Liver (tissue), 9 donors: ENCODE data around the gene NUTM1. TPM values are rescaled to one million over a fixed set of nuclear protein-coding genes. Genes with fewer than 3 reads are reported as not detected.

Experiments used
- DNase-seq: peaks from one replicate; pipeline ENCODE4 v3.0.0-alpha.2; 2017; ENCODE audit warnings: low spot score
- H3K27ac ChIP-seq, 2 donors: one replicate each; pipeline ENCODE4 v1.7.0; 2013; ENCODE audit warnings: inconsistent platforms in 2 of 2, low read length in 2 of 2, control low read depth in 1 of 2, low read depth in 1 of 2, mild to moderate bottlenecking in 1 of 2
- H3K27me3 ChIP-seq, 4 donors: one replicate each; pipeline versions ENCODE4 v1.6.1 to v1.7.0; 2013; ENCODE audit warnings: low read length in 3 of 4, inconsistent platforms in 1 of 4, mild to moderate bottlenecking in 1 of 4, moderate library complexity in 1 of 4; ENCODE audit not compliant: control insufficient read depth in 4 of 4, insufficient read depth in 4 of 4
- H3K36me3 ChIP-seq, 4 donors: one replicate each; pipeline versions ENCODE4 v1.6.1 to v1.7.0; 2013; ENCODE audit warnings: low read length in 3 of 4, mild to moderate bottlenecking in 3 of 4, low read depth in 1 of 4, moderate library complexity in 1 of 4; ENCODE audit not compliant: control insufficient read depth in 4 of 4, insufficient read depth in 3 of 4
- H3K4me1 ChIP-seq, 4 donors: one replicate each; pipeline versions ENCODE4 v1.6.1 to v1.7.0; 2013; ENCODE audit warnings: low read length in 3 of 4, mild to moderate bottlenecking in 3 of 4, moderate library complexity in 1 of 4; ENCODE audit not compliant: control insufficient read depth in 4 of 4, insufficient read depth in 4 of 4
- H3K4me3 ChIP-seq, 3 donors: one replicate each; pipeline versions ENCODE4 v1.6.1 to v1.7.0; 2013; ENCODE audit warnings: low read length in 3 of 3, control low read depth in 1 of 3, low read depth in 1 of 3, mild to moderate bottlenecking in 1 of 3
- H3K9ac ChIP-seq, 2 donors: one replicate each; pipeline ENCODE4 v1.7.0; 2013; ENCODE audit warnings: low read length in 2 of 2, mild to moderate bottlenecking in 2 of 2, moderate library complexity in 2 of 2, control low read depth in 1 of 2, low read depth in 1 of 2
- H3K9me3 ChIP-seq, 4 donors: one replicate each; pipeline versions ENCODE4 v1.6.1 to v1.7.0; 2013; ENCODE audit warnings: low read length in 3 of 4; ENCODE audit not compliant: control insufficient read depth in 4 of 4
- FOXA1 ChIP-seq: IDR thresholded peaks from 2 replicates; pipeline ENCODE4 v1.6.1; 2016; ENCODE audit warnings: antibody characterized with exemption
- FOXA2 ChIP-seq: IDR thresholded peaks from 2 replicates; pipeline ENCODE4 v1.6.1; 2016; ENCODE audit warnings: antibody characterized with exemption
- GABPA ChIP-seq, 2 donors: IDR thresholded peaks in 1 of 2; conservative IDR thresholded peaks in 1 of 2; 2 replicates each; pipeline ENCODE4 v1.6.1; 2016; ENCODE audit warnings: antibody characterized with exemption in 2 of 2, mild to moderate bottlenecking in 1 of 2, moderate library complexity in 1 of 2
- HNF4A ChIP-seq, 2 donors: conservative IDR thresholded peaks; 2 replicates each; pipeline ENCODE4 v1.6.1; 2016; ENCODE audit warnings: antibody characterized with exemption in 2 of 2, mild to moderate bottlenecking in 2 of 2
- HNF4G ChIP-seq: IDR thresholded peaks from 2 replicates; pipeline ENCODE4 v1.6.1; 2016; ENCODE audit warnings: antibody characterized with exemption
- JUND ChIP-seq, 2 donors: IDR thresholded peaks; 2 replicates each; pipeline ENCODE4 v1.6.1; 2016; ENCODE audit warnings: antibody characterized with exemption in 2 of 2
- NR2F2 ChIP-seq: IDR thresholded peaks from 2 replicates; pipeline ENCODE4 v1.6.1; 2016; ENCODE audit warnings: antibody characterized with exemption
- RAD21 ChIP-seq, 2 donors: IDR thresholded peaks; 2 replicates each; pipeline ENCODE4 v1.6.1; 2016; ENCODE audit warnings: antibody characterized with exemption in 2 of 2, mild to moderate bottlenecking in 2 of 2
- RXRA ChIP-seq, 2 donors: IDR thresholded peaks; 2 replicates each; pipeline ENCODE4 v1.6.1; 2017 to 2018; ENCODE audit warnings: antibody characterized with exemption in 2 of 2, mild to moderate bottlenecking in 1 of 2
- SP1 ChIP-seq: IDR thresholded peaks from 2 replicates; pipeline ENCODE4 v1.6.1; 2018; ENCODE audit warnings: antibody characterized with exemption, mild to moderate bottlenecking
- YY1 ChIP-seq: IDR thresholded peaks from 2 replicates; pipeline ENCODE4 v1.6.1; 2016; ENCODE audit warnings: antibody characterized with exemption, mild to moderate bottlenecking
- WGBS: extraction: QIAGEN DNeasy Blood & Tissue Kit; methylation state at CpG from one replicate; pipeline ENCODE4 v1.1.7; 2013; 5-methylcytosine and 5-hydroxymethylcytosine counted together
- polyA plus RNA-seq, 2 donors: library from polyadenylated mRNA; stranded (reverse) in 1 of 2; unstranded in 1 of 2; fragments of 200-250 nt in 1 of 2; fragments of >200 nt in 1 of 2; fragmentation: Nextera tagmentation in 1 of 2; extraction: Ambion mirVana in 1 of 2; gene quantifications; one replicate each; pipeline versions ENCODE4 v1.2.1 to v1.2.3, GENCODE V29; 2013 to 2015
- total RNA-seq, 2 donors: library from RNA; depleted of rRNA; stranded (reverse); fragments of >200 nt; gene quantifications; one replicate each; pipeline ENCODE4 v1.2.3, GENCODE V29; 2014
- TF ChIP-seq, protein P1 (sequence below): IDR thresholded peaks from 2 replicates; pipeline ENCODE4 v1.6.1; 2016; ENCODE audit warnings: antibody characterized with exemption
- TF ChIP-seq, protein P2 (sequence below): IDR thresholded peaks from 2 replicates; pipeline ENCODE4 v1.6.1; 2016; ENCODE audit warnings: antibody characterized with exemption
- donor health status: healthy.
- donor health status: healthy.
- donor health status: healthy.
- donor health status: healthy.
- donor health status: healthy.

NUTM1 gene
- total and polyA plus RNA-seq, 4 donors, result not detected

DNA sequence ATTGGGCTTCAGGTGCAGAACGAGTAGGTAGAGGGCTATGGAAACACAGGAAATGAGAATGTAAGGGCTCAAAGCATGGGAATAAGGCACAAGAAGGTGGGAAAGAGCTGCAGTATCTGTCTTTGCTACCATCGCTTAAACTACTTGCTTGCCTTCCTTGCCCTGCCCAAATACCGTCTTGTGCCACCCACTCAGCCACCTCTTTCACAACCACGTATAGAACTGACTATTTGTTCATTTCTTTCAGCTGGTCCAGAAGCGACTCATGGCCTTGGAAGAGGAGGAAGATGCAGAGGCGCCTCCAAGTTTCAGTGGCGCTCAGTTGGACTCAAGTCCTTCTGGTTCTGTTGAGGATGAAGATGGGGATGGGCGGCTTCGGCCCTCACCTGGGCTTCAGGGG, 12.1 kb downstream of the NUTM1 start (continued):
- TF ChIP-seq GABPA (IDR thresholded peaks at IDR 0.05 in 1 of 2, conservative IDR thresholded peaks at IDR 0.05 in 1 of 2), result no peak
- no peak for TF ChIP-seq JUND (IDR thresholded peaks at IDR 0.05)
- no peak for TF ChIP-seq HNF4G
- TF ChIP-seq NR2F2, result no peak
- TF ChIP-seq FOXA1, result no peak
- no peak for TF ChIP-seq HNF4A (conservative IDR thresholded peaks at IDR 0.05)
- TF ChIP-seq YY1, result no peak
- no peak for TF ChIP-seq FOXA2
- TF ChIP-seq RXRA (IDR thresholded peaks at IDR 0.05), result no peak

DNA sequence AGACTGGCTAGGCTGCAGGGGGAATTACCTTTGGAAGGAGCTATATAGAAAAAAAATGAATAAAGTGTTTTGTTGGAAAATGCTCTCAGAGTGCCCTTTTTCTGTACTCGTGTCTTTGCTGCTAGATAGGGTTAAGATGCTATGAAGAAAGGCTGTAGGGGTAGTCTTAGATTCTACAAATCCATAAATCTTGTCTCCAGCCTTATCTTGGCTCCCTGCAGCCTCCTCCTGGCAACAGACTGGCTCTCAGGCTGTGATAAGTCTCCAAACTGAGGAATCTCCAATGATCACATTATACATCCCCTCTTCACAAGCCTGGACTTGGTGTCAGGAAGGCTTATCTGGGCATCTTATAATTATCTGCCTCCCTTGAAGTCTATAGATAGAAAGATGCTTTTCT, 14.5 kb downstream of the NUTM1 start:
- Histone ChIP-seq H3K9ac (no peak overlapping the region), H3K9me3 (no peaks in the 10 kb centered on the region), H3K4me3 (no peak overlapping the region), H3K4me1 (no peaks in the 10 kb centered on the region), H3K36me3 (peaks cover 0 to 2% (median 0%) of the 10 kb centered on the region in 4 donors), H3K27ac (no peak overlapping the region), H3K27me3 (no peaks in the 10 kb centered on the region)
- DNase-seq, result no peak
- 93% methylated on average over 1 of the region's 1 CpG for WGBS
- TF ChIP-seq NR2F2 (no peak), FOXA2 (no peak), RAD21 (IDR thresholded peaks at IDR 0.05) (no peak)
- TF ChIP-seq, protein P1, sequence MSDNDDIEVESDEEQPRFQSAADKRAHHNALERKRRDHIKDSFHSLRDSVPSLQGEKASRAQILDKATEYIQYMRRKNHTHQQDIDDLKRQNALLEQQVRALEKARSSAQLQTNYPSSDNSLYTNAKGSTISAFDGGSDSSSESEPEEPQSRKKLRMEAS, result no peak

DNA sequence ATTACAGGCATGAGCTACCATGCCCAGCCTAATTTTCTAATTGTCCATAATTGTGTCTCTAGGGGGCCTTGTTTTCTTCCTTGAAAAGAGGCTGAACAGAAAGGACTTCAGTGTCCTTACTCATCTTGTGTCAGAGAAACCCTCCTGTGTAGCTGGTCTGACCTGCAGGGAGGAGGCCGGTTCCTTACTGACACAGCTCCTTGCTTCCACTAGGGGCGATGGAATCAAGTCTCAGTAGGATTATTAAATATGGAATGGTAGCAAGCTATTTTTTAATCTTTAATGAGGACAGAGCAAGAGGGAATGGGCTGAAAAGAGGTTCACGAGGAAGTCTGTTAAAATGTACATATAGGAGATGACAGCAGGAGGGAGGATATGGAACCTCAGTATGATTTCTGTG, 15.3 kb downstream of the NUTM1 start:
- Histone ChIP-seq H3K36me3 (peaks cover 0 to 2% (median 0%) of the 10 kb centered on the region in 4 donors), H3K27me3 (no peaks in the 10 kb centered on the region), H3K9me3 (no peaks in the 10 kb centered on the region), H3K9ac (no peak overlapping the region), H3K27ac (no peak overlapping the region), H3K4me1 (no peaks in the 10 kb centered on the region), H3K4me3 (no peak overlapping the region)
- 89% methylated on average over 3 of the region's 3 CpGs for WGBS
- no peak for DNase-seq
- TF ChIP-seq HNF4G (no peak), SP1 (no peak)
- TF ChIP-seq, protein P1, result no peak

DNA sequence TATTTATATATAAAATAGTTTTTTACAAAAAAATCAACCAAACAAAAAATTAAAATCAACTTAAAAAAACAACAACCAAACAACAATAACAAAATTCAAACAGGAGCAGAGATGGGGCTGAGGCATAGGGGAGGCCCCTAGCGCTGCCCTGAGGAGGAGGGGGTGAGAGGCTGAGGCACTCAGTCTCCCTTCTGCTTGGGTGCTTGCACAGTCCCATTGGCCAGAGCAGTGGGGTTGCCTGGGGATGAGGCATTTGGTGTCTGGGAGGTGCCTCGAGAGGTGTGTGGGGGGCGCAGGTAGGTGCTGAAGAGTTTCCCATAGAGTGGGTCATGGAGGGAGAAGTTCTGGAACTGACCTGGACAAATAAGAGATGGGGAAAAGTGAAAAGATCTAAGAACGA, 15.8 kb downstream of the NUTM1 start:
- no peak for DNase-seq
- H3K4me3 ChIP-seq, result no peak overlapping the region
- H3K4me1 ChIP-seq, result no peaks in the 10 kb centered on the region
- no peak for TF ChIP-seq RXRA (IDR thresholded peaks at IDR 0.05)
- TF ChIP-seq HNF4A (conservative IDR thresholded peaks at IDR 0.05), result no peak
- no peak for TF ChIP-seq RAD21 (IDR thresholded peaks at IDR 0.05)
- no peak for TF ChIP-seq SP1
- H3K9me3 ChIP-seq, result no peaks in the 10 kb centered on the region
- peaks cover 0 to 2% (median 0%) of the 10 kb centered on the region in 4 donors for H3K36me3 ChIP-seq
- WGBS, result 98% methylated on average over 4 of the region's 4 CpGs
- no peak overlapping the region for H3K27ac ChIP-seq
- no peak overlapping the region for H3K9ac ChIP-seq
- no peaks in the 10 kb centered on the region for H3K27me3 ChIP-seq

DNA sequence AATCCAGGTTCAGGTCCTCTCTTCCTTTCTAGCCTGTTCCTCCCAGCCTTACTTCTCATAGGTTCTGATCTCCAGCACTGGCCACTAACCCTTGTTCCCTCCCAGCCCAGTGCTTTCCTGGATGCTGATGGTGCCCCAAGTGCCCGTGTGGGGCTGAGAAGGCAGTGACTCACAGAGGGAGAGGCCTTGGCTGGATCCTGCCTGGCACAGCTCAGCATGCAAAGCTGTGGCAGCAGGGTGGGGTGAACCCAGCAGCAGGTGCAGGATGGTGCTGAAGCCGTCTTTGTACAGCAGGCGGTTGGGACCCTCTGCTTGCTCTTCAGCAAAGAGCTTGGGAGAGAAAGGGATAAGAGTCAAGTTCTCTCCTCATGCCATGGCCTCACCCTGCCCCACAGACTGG, 16.3 kb downstream of the NUTM1 start:
- H3K27me3 ChIP-seq, result no peaks in the 10 kb centered on the region
- no peak for DNase-seq
- peaks cover 0 to 2% (median 0%) of the 10 kb centered on the region in 4 donors for H3K36me3 ChIP-seq
- no peak overlapping the region for H3K9ac ChIP-seq
- H3K9me3 ChIP-seq, result no peaks in the 10 kb centered on the region
- H3K27ac ChIP-seq, result no peak overlapping the region
- TF ChIP-seq HNF4A (conservative IDR thresholded peaks at IDR 0.05), result no peak
- TF ChIP-seq, protein P2, sequence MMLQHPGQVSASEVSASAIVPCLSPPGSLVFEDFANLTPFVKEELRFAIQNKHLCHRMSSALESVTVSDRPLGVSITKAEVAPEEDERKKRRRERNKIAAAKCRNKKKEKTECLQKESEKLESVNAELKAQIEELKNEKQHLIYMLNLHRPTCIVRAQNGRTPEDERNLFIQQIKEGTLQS, result no peak
- 84% methylated on average over 3 of the region's 3 CpGs for WGBS
- no peaks in the 10 kb centered on the region for H3K4me1 ChIP-seq
- H3K4me3 ChIP-seq, result no peak overlapping the region
